ENCODE results near the gene OR10H2.
"Not testable (repeated sequence)": the region's sequence is repeated elsewhere in the genome, so short reads cannot be mapped to it uniquely, and the experiment has no call there.

Gene OR10H2

GRCh38 chr19:15727724-15728123 is at the start of gene OR10H2:
TSS of gene OR10H2 (plus strand) at chr19:15728024. CDS start at chr19:15728044, 20 bp downstream.
- no peak for DNase-seq

DNA sequence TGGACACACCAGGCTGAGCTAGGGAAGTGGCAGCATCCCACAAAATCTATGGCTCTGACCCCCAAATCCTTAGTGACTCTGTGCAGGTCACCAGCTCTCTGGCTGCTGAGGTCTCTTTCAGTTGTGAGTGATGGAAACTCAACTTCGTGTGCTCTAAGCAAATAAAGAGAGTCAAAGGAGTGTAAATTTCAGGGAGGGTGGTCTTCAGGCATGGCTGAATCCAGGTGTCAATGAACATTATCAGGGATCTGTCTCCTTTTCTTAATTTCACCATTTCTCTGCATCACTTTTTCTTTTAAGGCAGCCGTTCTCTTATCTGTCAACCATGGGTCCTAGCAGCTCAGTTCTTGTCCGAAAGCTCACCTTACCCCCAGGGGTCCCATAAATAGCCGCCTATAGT is 48.7 kb upstream of the OR10H2 start:
- DNase-seq = no peak

GRCh38 chr19:15679865-15680264 is 48.0 kb upstream of the OR10H2 start:
- not testable (repeated sequence) for DNase-seq

GRCh38 chr19:15680478-15681322 is 47.1 kb upstream of the OR10H2 start:
- DNase-seq = no peak

DNA sequence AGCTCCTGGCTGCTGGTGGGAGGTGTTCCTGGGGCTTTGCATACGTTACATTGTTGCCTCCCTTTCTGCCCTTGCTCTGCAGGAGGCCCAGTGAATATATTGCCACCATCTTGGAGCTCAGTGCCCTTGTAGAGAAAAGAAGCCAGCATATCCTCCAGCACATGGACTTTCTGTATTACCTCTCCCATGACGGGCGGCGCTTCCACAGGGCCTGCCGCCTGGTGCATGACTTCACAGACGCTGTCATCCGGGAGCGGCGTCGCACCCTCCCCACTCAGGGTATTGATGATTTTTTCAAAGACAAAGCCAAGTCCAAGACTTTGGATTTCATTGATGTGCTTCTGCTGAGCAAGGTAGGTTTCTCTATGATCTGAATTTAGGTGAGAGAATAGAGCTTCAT is 44.4 kb upstream of the OR10H2 start:
- DNase-seq = no peak

GRCh38 chr19:15684828-15685227 is 43.0 kb upstream of the OR10H2 start:
- no peak for DNase-seq

- DNase-seq = no peak
Observed at GRCh38 chr19:15696654-15697194, 31.1 kb upstream of the OR10H2 start.

GRCh38 chr19:15701757-15702533 is 25.9 kb upstream of the OR10H2 start:
- DNase-seq = no peak

DNA sequence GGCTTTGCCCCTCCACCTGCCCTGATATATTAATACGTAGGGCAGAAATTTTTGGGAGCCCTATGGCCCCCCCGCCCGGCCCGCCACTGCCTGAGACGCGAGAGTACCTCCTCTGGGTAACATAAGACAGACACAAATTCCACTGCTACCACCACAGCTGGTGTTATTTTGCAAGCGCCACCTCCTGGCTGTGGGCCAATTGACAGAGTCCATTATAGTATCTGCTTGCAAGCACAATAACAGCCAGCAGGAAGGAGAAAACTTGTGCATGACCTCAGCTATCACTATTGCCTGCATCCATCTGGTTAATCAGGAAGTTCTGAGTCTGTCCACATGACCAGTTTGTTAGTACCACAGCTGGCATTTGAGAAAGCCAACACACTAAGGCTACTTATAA is 25.3 kb upstream of the OR10H2 start:
- DNase-seq = peak; percentile 5

DNA sequence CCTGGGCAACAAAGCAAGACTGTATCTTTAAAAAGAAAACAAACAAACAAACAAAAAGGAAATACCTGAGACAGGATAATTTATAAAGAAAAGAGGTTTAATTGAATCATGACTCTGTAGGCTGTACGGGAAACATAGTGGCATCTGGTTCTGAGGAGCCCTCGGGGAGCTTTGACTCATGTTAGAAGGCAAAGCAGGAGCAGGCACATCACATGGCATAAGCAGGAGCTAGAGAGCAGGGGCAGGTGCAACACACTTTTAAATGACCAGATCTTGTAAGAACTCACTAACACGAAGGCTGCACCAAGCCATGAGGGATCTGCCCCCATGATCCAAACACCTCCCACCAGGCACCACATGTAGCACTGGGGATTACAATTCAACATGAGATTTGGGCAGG is 13.2 kb upstream of the OR10H2 start:
- DNase-seq = no peak

DNA sequence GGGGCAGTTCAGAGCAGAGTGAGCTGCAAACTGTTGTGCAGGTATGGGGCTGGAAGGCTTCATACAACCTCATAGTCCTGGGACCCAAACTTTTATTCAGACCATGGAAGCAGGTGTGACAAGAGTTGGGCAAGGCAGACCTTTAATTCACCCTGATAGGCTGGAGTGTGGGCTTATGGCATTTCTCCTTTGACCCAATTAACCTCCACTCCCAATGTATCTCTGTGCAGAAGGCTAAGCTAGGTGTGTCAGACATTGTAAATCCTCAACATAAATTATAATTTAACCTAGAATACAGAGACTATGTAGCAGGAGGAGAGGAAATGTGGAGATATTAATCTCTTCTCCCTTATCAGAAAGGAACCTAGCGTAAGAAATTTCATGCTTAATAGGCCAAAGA is 12.2 kb upstream of the OR10H2 start:
- no peak for DNase-seq

- no peak for DNase-seq
Observed at GRCh38 chr19:15717809-15718208, 10.0 kb upstream of the OR10H2 start.

DNA sequence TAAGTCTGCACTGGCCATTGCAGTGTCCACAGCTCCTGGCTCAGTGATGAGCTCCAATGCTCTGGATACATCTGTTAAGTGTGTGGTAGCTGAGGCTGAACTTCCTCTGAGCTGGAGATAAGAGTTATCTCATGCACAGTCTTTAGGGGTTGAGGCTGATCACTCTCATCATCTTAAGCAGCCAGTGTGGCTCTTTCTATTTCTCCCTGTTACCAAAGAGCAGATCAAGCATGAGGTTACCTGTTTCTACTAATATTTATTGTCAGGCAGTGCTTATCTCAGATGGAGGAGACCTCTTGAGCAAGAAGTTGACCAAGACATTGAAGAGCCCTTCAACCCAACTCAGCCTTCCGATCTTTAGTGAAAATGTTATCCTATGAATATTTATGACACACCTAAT is 6.6 kb upstream of the OR10H2 start:
- no peak for DNase-seq

DNA sequence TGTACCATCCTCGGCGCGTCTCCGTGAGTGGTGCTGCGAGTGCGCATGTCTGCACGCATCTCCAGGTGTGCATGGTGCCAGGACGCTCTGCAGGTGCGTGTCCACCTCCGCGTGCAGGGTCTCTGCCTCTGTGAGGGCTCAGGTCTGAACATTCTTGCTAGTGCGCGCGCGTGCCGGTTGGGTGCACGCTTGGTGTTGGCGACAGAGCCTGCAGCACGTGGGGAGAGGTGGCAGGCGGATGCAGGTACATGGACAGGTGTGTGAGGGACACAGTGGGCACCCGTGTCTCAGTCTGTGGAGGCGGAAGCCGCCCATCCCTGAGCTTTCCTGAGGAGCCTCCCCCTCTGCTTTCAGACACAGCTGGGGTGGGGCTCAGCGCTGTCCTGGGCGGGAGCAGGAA is 4.9 kb upstream of the OR10H2 start:
- no peak for DNase-seq

- DNase-seq = no peak
Observed at GRCh38 chr19:15730538-15730937, 2.7 kb downstream of the OR10H2 start.

GRCh38 chr19:15732388-15732787 is 4.6 kb downstream of the OR10H2 start:
- no peak for DNase-seq

DNA sequence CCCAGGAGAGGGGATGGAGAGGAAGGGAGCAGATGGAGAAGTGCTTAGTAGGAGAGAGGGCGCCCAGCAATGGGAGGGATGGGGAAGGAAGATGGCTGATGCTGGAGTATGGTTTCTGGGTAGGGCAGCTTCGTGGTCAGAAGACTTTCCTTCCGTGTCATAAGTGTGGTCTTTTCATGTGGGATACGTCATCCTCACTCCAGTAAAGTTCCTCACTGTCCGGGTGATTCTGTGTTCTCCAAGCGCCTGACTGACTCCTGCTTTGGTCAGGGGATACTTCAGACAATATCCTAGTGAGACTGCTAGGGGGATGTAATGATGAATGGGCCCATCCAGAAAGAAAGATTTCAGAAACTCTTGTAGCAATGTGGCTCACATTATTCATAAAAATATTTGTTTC is 6.1 kb downstream of the OR10H2 start:
- DNase-seq = no peak

DNA sequence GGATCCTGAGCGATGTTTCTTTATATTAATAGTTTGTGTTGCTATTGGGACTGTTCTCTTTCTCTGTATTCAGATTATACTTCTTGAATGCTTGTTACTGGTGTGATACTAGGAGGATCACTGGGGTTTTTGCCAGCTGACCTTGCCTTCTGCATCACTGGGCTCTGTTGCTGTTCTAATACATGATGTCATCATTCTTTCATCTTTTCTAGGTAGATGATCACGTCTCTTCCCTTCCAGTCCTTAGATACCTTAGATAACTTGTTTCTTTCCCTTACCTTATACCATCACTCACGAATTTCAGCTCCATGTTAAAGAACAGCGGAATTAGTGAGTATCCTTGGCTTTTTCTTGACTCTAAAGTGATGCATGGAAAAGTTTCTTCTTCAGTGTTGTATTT is 9.9 kb downstream of the OR10H2 start, which contains the start of gene OR10H3:
Gene OR10H3, plus strand, starts transcription at position 264 of the 400 bp plus-strand sequence. CDS start 3,408 bp downstream, outside the sequence.
- no peak for DNase-seq

- no peak for DNase-seq
Observed at GRCh38 chr19:15740785-15741184, 13.0 kb downstream of the OR10H2 start.

- DNase-seq = no peak
Observed at GRCh38 chr19:15748239-15748638, 20.4 kb downstream of the OR10H2 start.

GRCh38 chr19:15758379-15758778 is 30.6 kb downstream of the OR10H2 start:
- no peak for DNase-seq

- no peak for DNase-seq
Observed at GRCh38 chr19:15759962-15760565, 32.2 kb downstream of the OR10H2 start.

DNA sequence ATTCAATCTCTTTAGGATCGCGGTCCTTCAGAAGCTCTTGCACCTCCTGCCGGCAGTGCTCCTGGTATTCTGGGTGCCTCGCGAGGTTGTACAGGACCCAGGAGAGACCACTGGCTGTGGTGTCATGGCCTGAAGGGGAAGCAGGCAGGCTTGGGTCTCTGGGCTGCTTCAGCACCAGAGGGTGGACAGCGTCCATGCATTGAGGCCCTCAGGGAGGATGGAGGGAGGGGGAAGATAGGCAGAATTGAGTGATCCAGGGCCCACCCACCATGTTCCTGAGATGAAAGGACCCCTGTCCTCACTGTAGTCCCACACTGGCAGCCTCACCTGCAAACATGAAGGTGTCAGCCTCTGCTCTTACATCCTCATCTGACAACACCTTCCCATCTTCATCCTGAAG is 41.8 kb downstream of the OR10H2 start:
- DNase-seq = no peak

Data from NCI-H1092 treated with DMSO at 0.1 percent for 48 hours (cell line).